Stomach (tissue), 9 donors: ENCODE data around the gene TRIM5. TPM values are rescaled to one million over a fixed set of nuclear protein-coding genes. Genes with fewer than 3 reads are reported as not detected.
"Not testable (repeated sequence)": the region's sequence is repeated elsewhere in the genome, so short reads cannot be mapped to it uniquely, and the experiment has no call there.

Source experiments
- DNase-seq, 2 donors: peaks; one replicate each; pipeline versions ENCODE4 v3.0.0 to v3.0.0-alpha.2; 2013 to 2019
- H3K27ac ChIP-seq, 5 donors: fragments of 200-600 bp in 4 of 5; sonication (generic) in 4 of 5; one replicate each; pipeline ENCODE4 v1.5.1; 2013 to 2019; ENCODE audit warnings: mild to moderate bottlenecking in 1 of 5, moderate library complexity in 1 of 5
- H3K27me3 ChIP-seq, 3 donors: fragments of 200-600 bp; sonication (generic); one replicate each; pipeline ENCODE4 v1.5.1; 2017 to 2019; ENCODE audit warnings: mixed run types in 1 of 3
- H3K36me3 ChIP-seq, 4 donors: fragments of 200-600 bp; sonication (generic); 1 replicate in 3 of 4; 2 replicates in 1 of 4; pipeline ENCODE4 v1.5.1; 2016 to 2019
- H3K4me1 ChIP-seq, 4 donors: fragments of 200-600 bp; sonication (generic); one replicate each; pipeline ENCODE4 v1.5.1; 2016 to 2019
- H3K4me3 ChIP-seq, 4 donors: fragments of 200-600 bp; sonication (generic) in 3 of 4; one replicate each; pipeline ENCODE4 v1.5.1; 2016 to 2019; ENCODE audit warnings: mild to moderate bottlenecking in 1 of 4
- H3K9me3 ChIP-seq, 4 donors: fragments of 200-600 bp; sonication (generic); one replicate each; pipeline ENCODE4 v1.5.1; 2016 to 2019
- CTCF ChIP-seq, 7 experiments: fragments of 450-650 bp in 4 of 7; fragments of 200-600 bp in 3 of 7; sonication (generic) in 3 of 7; IDR thresholded peaks; one replicate each; pipeline ENCODE4 v1.5.1; 2016 to 2019; ENCODE audit warnings: antibody characterized with exemption in 7 of 7, control low read depth in 2 of 7, mild to moderate bottlenecking in 1 of 7
- EP300 ChIP-seq: sonication (generic); formaldehyde crosslinking; IDR thresholded peaks from one replicate; pipeline ENCODE4 v1.6.1; 2017; ENCODE audit warnings: antibody characterized with exemption
- POLR2A ChIP-seq, 4 donors: fragments of 450-650 bp; IDR thresholded peaks; one replicate each; pipeline ENCODE4 v1.6.1; 2016; ENCODE audit warnings: antibody characterized with exemption in 4 of 4, control low read depth in 2 of 4, mild to moderate bottlenecking in 1 of 4, moderate library complexity in 1 of 4
- POLR2AphosphoS5 ChIP-seq, 3 donors: sonication (generic); formaldehyde crosslinking; IDR thresholded peaks; one replicate each; pipeline ENCODE4 v1.6.1; 2016; ENCODE audit warnings: antibody characterized with exemption in 3 of 3
- WGBS, 5 donors: extraction: QIAGEN DNeasy Blood & Tissue Kit in 3 of 5; methylation state at CpG; one replicate each; pipeline versions ENCODE4 v1.1.5 to v1.1.7; 2013 to 2018; 5-methylcytosine and 5-hydroxymethylcytosine counted together
- intact Hi-C: fragments of 100-400 bp; cut with DNase I; formaldehyde crosslinking; loops from one replicate; pipeline ENCODE4 v1.15.1; 2023; ENCODE audit warnings: low total_unique reads
- polyA plus RNA-seq, 3 donors: library from polyadenylated mRNA; stranded (reverse); fragments of 200-250 nt; gene quantifications; one replicate each; pipeline ENCODE4 v1.2.3, GENCODE V29; 2013
- total RNA-seq, 5 donors: library from RNA; depleted of rRNA; stranded (reverse); fragments of >200 nt; gene quantifications; one replicate each; pipeline versions ENCODE4 v1.1.0 to v1.2.3, GENCODE V29; 2014 to 2016
- donor health status: healthy with polysubstance abuse.
- donor health status: Bipolar disorder and iron deficiency.
- donor health status: healthy.

Gene TRIM5
- total and polyA plus RNA-seq, 8 donors: 4.2 to 81.4 (median 12.6) TPM; not detected in 1

GRCh38 chr11:5691964-5692361, 7.1 kb upstream of the TRIM5 start:
- no peak for TF ChIP-seq EP300
- no peak for TF ChIP-seq POLR2AphosphoS5 (IDR thresholded peaks at IDR 0.05)
- no peak for TF ChIP-seq POLR2A (IDR thresholded peaks at IDR 0.05)
- no peak for TF ChIP-seq CTCF (IDR thresholded peaks at IDR 0.05)

GRCh38 chr11:5691238-5691963, 6.5 kb upstream of the TRIM5 start:
- Histone ChIP-seq H3K27ac (peak overlapping the region; percentile 69 to 93 (median 85)), H3K4me1 (peaks cover 10 to 45% (median 16%) of the 10 kb centered on the region in 4 donors), H3K4me3 (peak overlapping the region; percentile 30 to 59 (median 50))
- 55 to 78% (median 70%) methylated on average over 12 of the region's 12 CpGs for WGBS, 5 donors
- H3K36me3 ChIP-seq, H3K27me3 ChIP-seq, H3K9me3 ChIP-seq, intact Hi-C loops, DNase-seq: not testable (repeated sequence)

More at GRCh38 chr11:5691964-5692361, 7.1 kb upstream of the TRIM5 start:
- Histone ChIP-seq H3K27ac (peak overlapping the region in 1 of 5 donors; percentile 93), H3K4me1 (peaks cover 10 to 45% (median 16%) of the 10 kb centered on the region in 4 donors), H3K4me3 (peak overlapping the region in 3 of 4 donors; percentile 50 to 59 (median 51)), H3K36me3 (peaks cover 7 to 14% (median 12%) of the 10 kb centered on the region in 4 donors), H3K9me3 (no peaks in the 10 kb centered on the region), H3K27me3 (no peaks in the 10 kb centered on the region)
- WGBS, 5 donors: 34 to 60% (median 40%) methylated on average over 3 of the region's 3 CpGs
- intact Hi-C loops: no loop called here
- DNase-seq: no peak

- TF ChIP-seq CTCF (IDR thresholded peaks at IDR 0.05): no peak
- Histone ChIP-seq H3K4me3 (peak overlapping the region; percentile 30 to 59 (median 50)), H3K9me3 (no peaks in the 10 kb centered on the region), H3K36me3 (peaks cover 0 to 4% (median under 1%) of the 10 kb centered on the region in 4 donors), H3K27me3 (no peaks in the 10 kb centered on the region), H3K27ac (peak overlapping the region; percentile 69 to 93 (median 85)), H3K4me1 (peaks cover 10 to 45% (median 16%) of the 10 kb centered on the region in 4 donors)
- intact Hi-C loops: no loop called here
- no peak for DNase-seq
- WGBS, 5 donors: 3 to 16% (median 6%) methylated on average over 5 of the region's 5 CpGs
Observed at GRCh38 chr11:5690736-5691135, 5.9 kb upstream of the TRIM5 start.

GRCh38 chr11:5690216-5690615, 5.3 kb upstream of the TRIM5 start:
- DNase-seq: peak in 1 of 2 donors; percentile 6
- WGBS, 5 donors: 6 to 12% (median 9%) methylated on average over 5 of the region's 5 CpGs

More at GRCh38 chr11:5690216-5690615, 5.3 kb upstream of the TRIM5 start:
- Histone ChIP-seq H3K9me3 (no peaks in the 10 kb centered on the region), H3K4me1 (peaks cover 13 to 48% (median 17%) of the 10 kb centered on the region in 4 donors), H3K27me3 (no peaks in the 10 kb centered on the region), H3K27ac (peak overlapping the region in 4 of 5 donors; percentile 84 to 93 (median 86)), H3K36me3 (peaks cover 0 to 4% (median 0%) of the 10 kb centered on the region in 4 donors), H3K4me3 (peak overlapping the region; percentile 30 to 59 (median 50))
- intact Hi-C loops: no loop called here
- TF ChIP-seq CTCF (IDR thresholded peaks at IDR 0.05) (no peak), POLR2AphosphoS5 (IDR thresholded peaks at IDR 0.05) (no peak), EP300 (no peak), POLR2A (IDR thresholded peaks at IDR 0.05) (no peak)
